Right cardiac atrium (tissue), 5 donors: ENCODE measurements around the gene TEX19. TPM values are rescaled to one million over a fixed set of nuclear protein-coding genes. Genes with fewer than 3 reads are reported as not detected.
A peak's percentile ranks its signal among the peaks of the same experiment; 100 is the strongest.

Experiments
- ATAC-seq, 2 donors: fragments of 200-7000 bp; cut with Tn5 transposase; one replicate each; pipeline versions ENCODE4 v1.8.0 to v1.9.1; 2020; ENCODE audit warnings: moderate library complexity in 2 of 2, mild to moderate bottlenecking in 1 of 2
- DNase-seq, 3 donors: peaks; one replicate each; pipeline ENCODE4 v3.0.0-alpha.2; 2020
- H3K27ac ChIP-seq: one replicate; pipeline ENCODE4 v1.5.1; 2013; ENCODE audit warnings: mild to moderate bottlenecking, low read length, control low read depth, moderate library complexity
- H3K27me3 ChIP-seq: one replicate; pipeline ENCODE4 v1.6.1; 2013; ENCODE audit not compliant: control insufficient read depth, insufficient read depth
- H3K4me1 ChIP-seq: one replicate; pipeline ENCODE4 v1.6.1; 2013; ENCODE audit warnings: low read length; ENCODE audit not compliant: control insufficient read depth, insufficient read depth
- H3K4me3 ChIP-seq: one replicate; pipeline ENCODE4 v1.5.1; 2013; ENCODE audit warnings: low read length, control low read depth
- H3K9me3 ChIP-seq: one replicate; pipeline ENCODE4 v1.6.1; 2013; ENCODE audit warnings: low read length; ENCODE audit not compliant: control insufficient read depth
- WGBS: extraction: QIAGEN DNeasy Blood & Tissue Kit; methylation state at CpG from one replicate; pipeline ENCODE4 v1.1.7; 2013; 5-methylcytosine and 5-hydroxymethylcytosine counted together
- intact Hi-C, 4 donors: fragments of 100-400 bp; cut with DNase I; formaldehyde crosslinking; loops; one replicate each; pipeline versions ENCODE4 v1.11.0 to v1.14.0; 2022 to 2023
- polyA plus RNA-seq: library from polyadenylated mRNA; stranded (reverse); fragments of 200-250 nt; gene quantifications from one replicate; pipeline ENCODE4 v1.2.3, GENCODE V29; 2013
- total RNA-seq, 4 donors: library from RNA; stranded (reverse); fragmentation: NEBNext Ultra II Directional; extraction: Animal tissue kit (Norgen Biotek cat#: 25700); gene quantifications; one replicate each; pipeline ENCODE4 v1.2.1, GENCODE V29; 2021
- donor health status: healthy with polysubstance abuse.
- donor health status: DM: no; HTN: yes; CAD: no.
- donor health status: DM: no; HTN: no; CAD: no.
- donor health status: DM: no; HTN: yes; CAD: no; lungs with severe emphysema.
- donor health status: DM: yes; HTN: yes; CAD: no.

Gene TEX19
- total and polyA plus RNA-seq, 5 donors, result not detected

DNA sequence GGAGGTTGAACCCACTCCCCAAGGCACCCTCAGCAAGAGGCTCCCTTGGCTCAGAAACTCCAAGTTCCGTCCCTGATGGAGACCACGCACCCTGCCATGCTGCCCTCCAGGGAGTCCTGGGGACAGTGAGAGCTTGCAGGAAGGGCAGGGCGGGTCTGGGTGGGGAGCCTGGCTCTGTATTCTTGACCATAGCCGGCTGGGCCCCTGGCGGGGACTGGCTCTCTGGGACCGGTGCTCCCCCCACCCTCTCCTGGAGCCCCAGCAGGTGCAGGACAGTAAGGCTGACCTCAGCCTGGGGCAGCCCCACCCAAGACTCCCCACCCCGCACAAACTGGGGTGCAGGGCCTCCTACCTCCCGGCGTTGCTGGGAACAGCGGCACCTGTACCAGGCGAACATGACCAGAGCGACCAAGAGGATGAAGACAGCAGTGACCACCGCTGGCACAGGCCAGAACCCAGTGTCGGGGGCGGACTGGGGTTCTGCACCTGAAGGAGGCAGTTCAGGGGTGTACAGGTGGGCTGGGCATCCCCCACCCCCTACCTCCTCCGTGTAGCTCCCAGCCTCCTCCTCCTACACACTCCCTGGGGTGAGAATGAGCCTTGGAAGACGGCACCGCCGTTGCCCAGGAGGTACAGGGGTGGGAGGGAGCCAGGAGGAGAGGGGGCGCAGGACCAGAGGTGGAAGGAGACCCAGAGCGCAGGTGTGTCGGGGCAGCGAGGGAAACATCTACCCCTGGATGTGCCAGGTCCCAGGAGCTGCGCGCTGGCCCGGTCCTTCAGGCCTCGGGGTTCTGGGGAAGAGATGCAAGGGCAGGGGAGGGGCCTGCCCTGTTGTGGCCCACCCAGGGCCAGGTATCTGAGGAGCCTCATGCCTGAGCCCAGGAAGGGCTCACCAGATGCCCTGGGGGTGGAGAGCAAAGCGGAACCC, 36.3 kb upstream of the TEX19 start:
- Histone ChIP-seq H3K27me3 (no peaks in the 10 kb centered on the region), H3K9me3 (no peaks in the 10 kb centered on the region), H3K4me1 (no peaks in the 10 kb centered on the region), H3K4me3 (no peak overlapping the region), H3K27ac (no peak overlapping the region)
- intact Hi-C loops, result loop anchor here (5.0 to 10.0 kb wide), 4 partner anchors 85 to 118 kb away; no protein-coding TSS in a partner anchor
- WGBS, result 82% methylated on average over 28 of the region's 28 CpGs
- ATAC-seq, result no peak
- peak in 1 of 3 donors; percentile 34 for DNase-seq

- DNase-seq (peak in 1 of 3 donors; percentile 52), ATAC-seq (no peak)
- H3K9me3 ChIP-seq, result no peaks in the 10 kb centered on the region
- H3K27me3 ChIP-seq, result no peaks in the 10 kb centered on the region
- intact Hi-C loops, result loop anchor here (5.0 to 10.0 kb wide), 4 partner anchors 86 to 119 kb away; no protein-coding TSS in a partner anchor
- no peaks in the 10 kb centered on the region for H3K4me1 ChIP-seq
- no peak overlapping the region for H3K27ac ChIP-seq
- no peak overlapping the region for H3K4me3 ChIP-seq
- WGBS, result 67% methylated on average over 21 of the region's 21 CpGs
Observed at GRCh38 chr17:82323514-82324234, 35.4 kb upstream of the TEX19 start.

DNA sequence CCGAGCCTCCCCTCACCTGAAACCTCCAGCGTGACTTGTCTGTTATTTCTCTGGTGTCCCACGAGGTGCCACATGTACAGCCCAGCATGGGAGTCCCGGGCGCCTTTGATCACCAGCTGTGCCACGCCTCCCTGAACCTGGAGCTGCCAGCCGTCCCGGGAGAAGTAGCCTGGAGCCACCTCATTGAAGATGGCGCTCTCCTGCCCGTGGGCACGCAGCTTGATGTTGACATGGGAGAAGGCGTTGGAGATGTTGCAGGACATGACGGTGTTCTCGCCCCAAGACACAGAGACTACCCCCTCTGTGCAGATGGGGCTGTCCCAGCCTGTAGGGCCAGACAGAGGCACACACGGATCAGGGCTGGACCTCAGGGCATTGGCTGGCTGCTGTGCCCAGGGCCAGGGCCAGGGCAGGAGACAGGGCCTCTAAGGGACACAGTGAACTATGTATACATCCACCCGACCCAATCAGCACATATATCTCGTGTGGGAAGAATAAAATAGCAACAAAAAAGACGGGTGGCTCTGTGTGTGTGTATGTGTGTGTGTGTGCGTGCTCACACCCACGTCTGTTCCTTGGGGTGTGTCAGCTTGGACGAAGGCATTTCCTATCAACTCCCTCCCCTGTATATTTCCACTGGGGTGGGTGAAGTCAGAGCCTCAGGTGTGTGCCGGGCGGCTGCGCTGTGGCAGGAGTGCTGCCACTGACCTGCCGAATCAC, 34.3 kb upstream of the TEX19 start:
- H3K4me1 ChIP-seq, result no peaks in the 10 kb centered on the region
- ATAC-seq (no peak), DNase-seq (no peak)
- H3K27ac ChIP-seq, result no peak overlapping the region
- H3K27me3 ChIP-seq, result no peaks in the 10 kb centered on the region
- no peak overlapping the region for H3K4me3 ChIP-seq
- no peaks in the 10 kb centered on the region for H3K9me3 ChIP-seq
- 66% methylated on average over 25 of the region's 25 CpGs for WGBS
- intact Hi-C loops, result loop anchor here (5.0 to 10.0 kb wide), 4 partner anchors 87 to 120 kb away; no protein-coding TSS in a partner anchor

DNA sequence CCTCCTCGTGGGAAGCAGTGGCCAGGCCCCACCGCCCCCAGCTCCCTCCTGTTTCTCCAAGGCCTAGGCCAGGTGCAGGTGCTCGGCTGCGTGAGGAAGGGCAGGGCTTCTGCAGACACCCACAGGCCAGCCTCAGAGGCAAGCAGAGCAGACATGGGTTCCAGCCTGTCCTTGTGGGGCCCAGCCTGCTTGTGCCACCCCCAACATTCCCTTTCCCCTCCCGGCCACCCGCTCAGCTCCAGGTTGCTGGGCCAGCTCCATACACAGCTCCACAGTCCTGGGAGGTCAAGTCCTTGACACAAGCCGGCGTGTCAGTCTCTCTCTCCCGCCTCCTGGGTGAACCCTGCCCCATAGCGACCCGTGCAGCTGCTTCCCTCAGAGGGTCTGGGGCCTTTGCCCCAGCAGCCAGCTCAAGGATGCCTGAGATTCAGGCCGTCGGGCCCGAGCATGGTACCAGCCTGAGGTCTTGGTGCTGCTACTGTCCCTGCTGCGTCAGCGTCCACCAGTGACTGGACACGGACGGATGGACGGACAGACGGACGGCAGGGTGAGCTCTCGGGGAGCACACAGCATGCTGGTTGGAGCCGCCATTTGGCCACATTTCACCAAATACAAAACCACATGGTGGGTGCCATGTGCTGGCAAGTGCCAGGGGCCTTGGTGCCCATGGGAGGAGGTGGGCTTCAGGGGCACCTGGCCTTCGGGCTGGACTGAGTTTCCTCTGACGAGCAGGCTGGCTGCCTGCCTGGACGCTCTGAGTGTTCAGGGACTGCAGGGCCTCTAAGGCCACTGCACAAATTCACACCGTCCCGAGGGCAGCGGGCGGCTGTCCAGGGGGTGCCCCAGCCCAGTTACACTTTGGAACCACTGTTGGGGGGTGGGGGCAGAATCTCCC, 33.5 kb upstream of the TEX19 start:
- intact Hi-C loops, result loop anchor here in 3 of 4 donors (10.0 kb wide), 2 partner anchors 91 to 121 kb away; no protein-coding TSS in a partner anchor
- Histone ChIP-seq H3K4me1 (no peaks in the 10 kb centered on the region), H3K27me3 (no peaks in the 10 kb centered on the region), H3K27ac (no peak overlapping the region), H3K9me3 (no peaks in the 10 kb centered on the region), H3K4me3 (no peak overlapping the region)
- ATAC-seq (no peak), DNase-seq (peak in 2 of 3 donors; percentile 15 to 59)
- 86% methylated on average over 30 of the region's 30 CpGs for WGBS

GRCh38 chr17:82327289-82327688, 31.8 kb upstream of the TEX19 start:
- 67% methylated on average over 15 of the region's 15 CpGs for WGBS
- intact Hi-C loops, result loop anchor here in 3 of 4 donors (10.0 kb wide), 2 partner anchors 92 to 122 kb away; no protein-coding TSS in a partner anchor
- no peaks in the 10 kb centered on the region for H3K9me3 ChIP-seq
- no peak for DNase-seq
- H3K27me3 ChIP-seq, result no peaks in the 10 kb centered on the region
- no peak overlapping the region for H3K4me3 ChIP-seq
- no peaks in the 10 kb centered on the region for H3K4me1 ChIP-seq
- ATAC-seq, result no peak
- no peak overlapping the region for H3K27ac ChIP-seq

DNA sequence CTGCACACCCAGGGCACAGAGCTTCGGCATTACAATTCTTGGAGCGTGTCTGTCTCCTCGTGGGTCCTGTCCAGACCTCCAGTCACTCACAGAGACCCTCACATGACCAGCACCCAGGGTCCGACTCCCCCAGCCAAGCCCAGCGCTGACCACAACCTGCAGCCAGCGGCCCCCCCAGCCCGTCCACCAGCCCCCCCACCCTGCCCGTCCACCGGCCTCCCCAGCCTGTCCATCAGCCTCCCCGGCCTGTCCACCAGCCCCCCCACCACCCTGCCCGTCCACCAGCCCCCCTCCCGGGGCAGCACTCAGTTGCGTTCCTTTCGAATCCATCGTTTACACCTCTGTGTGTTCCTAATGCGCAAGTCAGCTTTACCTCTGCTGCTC, 31.3 kb upstream of the TEX19 start:
- intact Hi-C loops, result loop anchor here in 3 of 4 donors (10.0 kb wide), 2 partner anchors 93 to 123 kb away; no protein-coding TSS in a partner anchor
- peaks cover 2% of the 10 kb centered on the region for H3K4me1 ChIP-seq
- H3K27ac ChIP-seq, result no peak overlapping the region
- H3K4me3 ChIP-seq, result no peak overlapping the region
- ATAC-seq (no peak), DNase-seq (no peak)
- no peaks in the 10 kb centered on the region for H3K27me3 ChIP-seq
- 59% methylated on average over 16 of the region's 16 CpGs for WGBS
- no peaks in the 10 kb centered on the region for H3K9me3 ChIP-seq

DNA sequence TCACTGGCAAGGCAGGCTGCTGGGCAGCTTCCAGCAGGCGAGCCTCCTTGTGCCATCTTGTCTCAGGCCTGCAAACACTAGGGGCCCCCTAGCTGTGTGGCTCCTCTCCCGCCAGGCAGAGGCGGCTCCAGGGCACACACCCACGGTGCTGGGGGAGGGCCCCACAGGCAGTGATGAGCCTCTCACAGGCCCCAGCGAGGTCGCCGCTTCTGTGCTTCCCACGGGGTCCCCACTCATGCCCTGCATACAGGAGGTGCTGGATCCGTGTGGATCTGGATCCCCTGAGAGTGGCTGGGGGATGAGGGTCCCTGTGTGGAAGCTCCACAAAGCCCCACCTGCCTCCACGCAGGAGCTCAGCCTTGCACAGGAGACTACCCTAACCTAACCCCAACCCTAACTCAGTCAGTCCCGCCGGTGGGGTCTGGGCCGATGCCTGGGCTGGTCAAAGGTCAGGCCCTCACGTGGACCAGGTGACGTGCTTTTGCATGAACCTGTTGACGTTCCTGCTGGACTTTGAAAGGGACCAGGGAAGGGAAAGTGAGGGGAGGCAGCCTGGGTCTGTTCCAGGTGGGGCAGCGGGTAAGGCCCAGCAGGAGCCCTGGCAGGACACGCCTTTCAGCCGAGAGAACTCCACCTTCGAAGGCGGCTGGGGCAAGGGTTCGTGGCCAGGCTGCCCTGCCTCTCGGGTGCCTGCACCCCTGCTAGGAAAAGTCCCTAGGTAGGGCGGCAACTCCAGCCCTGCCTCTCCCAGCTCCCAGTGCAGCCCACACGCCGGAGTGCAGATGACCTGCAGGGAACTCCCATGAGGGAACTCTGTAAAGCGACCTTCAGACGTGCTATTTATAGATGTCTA, 30.7 kb upstream of the TEX19 start:
- DNase-seq, result peak in 1 of 3 donors; percentile 50
- Histone ChIP-seq H3K27me3 (no peaks in the 10 kb centered on the region), H3K4me1 (peaks cover 5% of the 10 kb centered on the region), H3K9me3 (no peaks in the 10 kb centered on the region), H3K4me3 (no peak overlapping the region), H3K27ac (no peak overlapping the region)
- 73% methylated on average over 28 of the region's 28 CpGs for WGBS
- intact Hi-C loops, result loop anchor here in 3 of 4 donors (10.0 kb wide), 2 partner anchors 94 to 124 kb away; no protein-coding TSS in a partner anchor
- ATAC-seq, result no peak

DNA sequence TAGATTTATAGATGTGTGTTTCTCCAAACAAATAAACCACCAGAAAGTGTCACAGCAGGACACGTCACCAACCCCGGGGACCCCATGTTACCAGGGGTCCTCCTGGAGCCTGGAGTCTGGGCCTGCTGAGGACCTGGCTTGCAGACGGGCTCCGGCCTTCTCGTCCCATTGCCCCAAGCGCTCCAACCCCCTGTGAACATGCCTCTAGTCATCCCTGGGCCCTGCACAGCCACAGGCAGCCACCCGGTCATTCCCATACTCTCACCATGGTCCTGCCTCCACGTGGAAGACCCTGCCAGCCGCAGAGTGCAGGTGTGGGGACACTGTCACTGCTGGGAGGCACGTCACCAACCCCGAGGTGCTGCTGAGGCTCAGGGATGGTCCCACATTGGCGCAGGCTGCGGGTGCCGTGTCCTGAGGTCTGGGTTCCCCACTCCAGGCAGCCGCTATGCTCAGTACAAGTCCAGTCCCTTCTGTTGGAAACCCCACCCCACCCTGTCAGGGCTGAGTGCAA, 30.0 kb upstream of the TEX19 start:
- no peak overlapping the region for H3K27ac ChIP-seq
- H3K9me3 ChIP-seq, result no peaks in the 10 kb centered on the region
- WGBS, result 87% methylated on average over 15 of the region's 15 CpGs
- H3K4me1 ChIP-seq, result peaks cover 5% of the 10 kb centered on the region
- H3K4me3 ChIP-seq, result no peak overlapping the region
- no peaks in the 10 kb centered on the region for H3K27me3 ChIP-seq
- peak in 1 of 3 donors; percentile 53 for DNase-seq
- intact Hi-C loops, result loop anchor here in 3 of 4 donors (10.0 kb wide), 2 partner anchors 94 to 124 kb away; no protein-coding TSS in a partner anchor
- ATAC-seq, result no peak
